HCT116 (cell line): Measurements from ENCODE around the gene ASB1. TPM values are rescaled to one million over a fixed set of nuclear protein-coding genes. Genes with fewer than 3 reads are reported as not detected.

Experiments used
- ATAC-seq: fragments of 200-7000 bp; cut with Tn5 transposase; 2 replicates; pipeline ENCODE4 v1.9.1; 2020; ENCODE audit warnings: mild to moderate bottlenecking, moderate library complexity
- BruUV-seq: library from RNA; stranded (reverse); fragments of 400-500 nt; replicated peaks from 2 replicates; lab custom pipeline; 2021; lab: Mats Ljungman, UMichigan
- CTCF ChIA-PET: fragments of 300-600 bp; sonication (Branson Sonifier 250); formaldehyde crosslinking; loops from one replicate; lab custom pipeline; 2021; ENCODE audit warnings: antibody characterized with exemption; lab: Charles Lee
- POLR2A ChIA-PET: fragments of 300-600, 350-600 bp; sonication (Branson Sonifier 250); formaldehyde crosslinking; loops from one replicate; lab custom pipeline; 2021; ENCODE audit warnings: antibody characterized with exemption; lab: Charles Lee
- RAD21 ChIA-PET, 2 experiments: fragments of 300-600 bp; sonication (Branson Sonifier 250); formaldehyde crosslinking; loops; one replicate each; lab custom pipeline; 2023; ENCODE audit warnings: low total read pairs in 2 of 2; ENCODE audit not compliant: uncharacterized antibody in 2 of 2, unreplicated experiment in 2 of 2, low non-redundant PET in 1 of 2; lab: Charles Lee
- DNase-seq: peaks from one replicate; pipeline ENCODE4 v3.0.0-alpha.2; 2010; ENCODE audit warnings: low read depth, low spot score
- H2AFZ ChIP-seq: fragments of 200-600 bp; shearing (Covaris generic), sonication (generic); 2 replicates; pipeline ENCODE4 v1.6.1; 2017; ENCODE audit warnings: low read depth, mixed run types, mixed read lengths, antibody characterized with exemption, low read length; ENCODE audit not compliant: poor library complexity, severe bottlenecking
- H3K27ac ChIP-seq: 2 replicates; pipeline ENCODE4 v1.5.1; 2012; ENCODE audit warnings: low read depth, low read length
- H3K27me3 ChIP-seq: fragments of 200-600 bp; sonication (generic); 2 replicates; pipeline ENCODE4 v1.6.1; 2016; ENCODE audit warnings: mixed run types, low read length, mixed read lengths; ENCODE audit not compliant: insufficient read depth
- H3K36me3 ChIP-seq, 2 experiments: fragments of 200-500 bp in 1 of 2; fragments of 200-600 bp in 1 of 2; sonication (Bioruptor generic) in 1 of 2; sonication (generic) in 1 of 2; 2 replicates each; pipeline versions ENCODE4 v1.5.1 to v1.6.1; 2014 to 2016; ENCODE audit warnings: low read length in 2 of 2, inconsistent platforms in 1 of 2, mixed read lengths in 1 of 2, mixed run types in 1 of 2; ENCODE audit not compliant: insufficient read depth in 2 of 2, control insufficient read depth in 1 of 2
- H3K4me1 ChIP-seq, 2 experiments: fragments of 200-600 bp in 1 of 2; sonication (generic) in 1 of 2; 2 replicates each; pipeline versions ENCODE4 v1.5.1 to v1.6.1; 2012 to 2017; ENCODE audit warnings: low read length in 2 of 2, inconsistent platforms in 1 of 2, mild to moderate bottlenecking in 1 of 2, mixed read lengths in 1 of 2, mixed run types in 1 of 2, moderate library complexity in 1 of 2; ENCODE audit not compliant: insufficient read depth in 2 of 2, control insufficient read depth in 1 of 2
- H3K4me2 ChIP-seq: fragments of 200-600 bp; sonication (generic); 2 replicates; pipeline ENCODE4 v1.6.1; 2017; ENCODE audit warnings: mixed run types, low read length, mixed read lengths
- H3K4me3 ChIP-seq, 2 experiments: fragments of 200-600 bp in 1 of 2; sonication (generic) in 1 of 2; replicated peaks in 1 of 2; 2 replicates each; pipeline ENCODE4 v1.5.1; 2011 to 2016; ENCODE audit warnings: low read length in 2 of 2, control low read depth in 1 of 2, low read depth in 1 of 2, mild to moderate bottlenecking in 1 of 2, mixed read lengths in 1 of 2, mixed run types in 1 of 2
- H3K79me2 ChIP-seq: fragments of 200-600 bp; sonication (generic); 2 replicates; pipeline ENCODE4 v1.6.1; 2017; ENCODE audit warnings: mild to moderate bottlenecking, mixed run types, low read length, moderate library complexity, mixed read lengths; ENCODE audit not compliant: insufficient read depth
- H3K9ac ChIP-seq: fragments of 200-600 bp; sonication (generic); 2 replicates; pipeline ENCODE4 v1.6.1; 2016; ENCODE audit warnings: low read length, mixed read lengths
- H3K9me2 ChIP-seq: fragments of 200-600 bp; sonication (generic), shearing (Covaris generic); 2 replicates; pipeline ENCODE4 v1.6.1; 2017; ENCODE audit warnings: mixed run types, mild to moderate bottlenecking, moderate library complexity; ENCODE audit not compliant: insufficient read depth
- H3K9me3 ChIP-seq, 2 experiments: fragments of 200-500 bp in 1 of 2; fragments of 200-600 bp in 1 of 2; sonication (Bioruptor generic) in 1 of 2; sonication (generic) in 1 of 2; 2 replicates each; pipeline ENCODE4 v1.6.1; 2014 to 2017; ENCODE audit warnings: low read length in 2 of 2, mixed read lengths in 2 of 2, inconsistent platforms in 1 of 2, low read depth in 1 of 2, mild to moderate bottlenecking in 1 of 2, mixed run types in 1 of 2, moderate library complexity in 1 of 2; ENCODE audit not compliant: control insufficient read depth in 1 of 2, insufficient read depth in 1 of 2
- H4K20me1 ChIP-seq: fragments of 200-600 bp; sonication (generic), shearing (Covaris generic); 2 replicates; pipeline ENCODE4 v1.6.1; 2017; ENCODE audit warnings: mixed run types, mild to moderate bottlenecking, moderate library complexity; ENCODE audit not compliant: insufficient read depth
- EGR1 ChIP-seq: IDR thresholded peaks from 2 replicates; pipeline ENCODE4 v1.6.1; 2012; ENCODE audit warnings: low read depth
- EZH2 ChIP-seq: fragments of 200-600 bp; sonication (generic); IDR thresholded peaks from 2 replicates; pipeline ENCODE4 v1.6.1; 2017; ENCODE audit warnings: antibody characterized with exemption, mixed run types
- EZH2phosphoT487 ChIP-seq: fragments of 200-600 bp; IDR thresholded peaks from 2 replicates; pipeline ENCODE4 v1.6.1; 2018; ENCODE audit warnings: antibody characterized with exemption, borderline replicate concordance
- JUND ChIP-seq: IDR thresholded peaks from 2 replicates; pipeline ENCODE4 v1.6.1; 2012
- POLR2A ChIP-seq: IDR thresholded peaks from 2 replicates; pipeline ENCODE4 v1.7.0; 2011; ENCODE audit warnings: borderline replicate concordance; ENCODE audit not compliant: insufficient read depth, insufficient read length; ENCODE audit errors: extremely low read depth
- ZBTB33 ChIP-seq: IDR thresholded peaks from 2 replicates; pipeline ENCODE4 v1.6.1; 2011; ENCODE audit warnings: mild to moderate bottlenecking, low read length, moderate library complexity; ENCODE audit not compliant: insufficient replicate concordance; ENCODE audit errors: extremely low read depth
- intact Hi-C: fragments of 100-400 bp; cut with micrococcal nuclease; formaldehyde crosslinking; loops from 2 replicates; pipeline ENCODE4 v1.10.0; 2022
- total RNA-seq: library from RNA; stranded (reverse); gene quantifications from one replicate; pipeline ENCODE4 v1.2.1, GENCODE V29; 2021; ENCODE audit not compliant: unreplicated experiment
- TF ChIP-seq, protein P1 (sequence below), 3 experiments: fragments of 200-600 bp in 1 of 3; sonication (generic) in 1 of 3; IDR thresholded peaks in 2 of 3; conservative IDR thresholded peaks in 1 of 3; 2 replicates each; pipeline ENCODE4 v1.5.1; 2012 to 2017; ENCODE audit warnings: low read depth in 2 of 3, low read length in 2 of 3, antibody characterized with exemption in 1 of 3, borderline replicate concordance in 1 of 3, control low read depth in 1 of 3, mild to moderate bottlenecking in 1 of 3, mixed read lengths in 1 of 3, mixed run types in 1 of 3, moderate library complexity in 1 of 3; ENCODE audit not compliant: insufficient read depth in 1 of 3

The ASB1 gene
- total RNA-seq, 1 experiment from 2014 or later = 43.1 TPM

- Histone ChIP-seq H3K4me1 (no peaks in the 10 kb centered on the region), H3K9me3 (peaks cover 0 to 5% of the 10 kb centered on the region in 2 experiments; a peak in 2 of 4 replicates), H3K36me3 (no peaks in the 10 kb centered on the region; a peak in 1 of 4 replicates), H3K79me2 (no peaks in the 10 kb centered on the region), H2AFZ (no peak overlapping the region), H3K4me3 (no peak overlapping the region), H4K20me1 (no peaks in the 10 kb centered on the region), H3K9ac (no peak overlapping the region), H3K27me3 (no peaks in the 10 kb centered on the region), H3K4me2 (no peak overlapping the region), H3K9me2 (no peaks in the 10 kb centered on the region), H3K27ac (no peak overlapping the region)
- ATAC-seq = no peak
- no TSS peak for BruUV-seq
- ChIA-PET POLR2A (no interaction called here), RAD21 (no interaction called here), CTCF (no interaction called here)
- no peak for DNase-seq
- intact Hi-C loops = no loop called here
- TF ChIP-seq EZH2phosphoT487 (no peak), EZH2 (no peak), POLR2A (no peak), JUND (no peak), EGR1 (no peak), ZBTB33 (no peak)
- TF ChIP-seq, protein P1, sequence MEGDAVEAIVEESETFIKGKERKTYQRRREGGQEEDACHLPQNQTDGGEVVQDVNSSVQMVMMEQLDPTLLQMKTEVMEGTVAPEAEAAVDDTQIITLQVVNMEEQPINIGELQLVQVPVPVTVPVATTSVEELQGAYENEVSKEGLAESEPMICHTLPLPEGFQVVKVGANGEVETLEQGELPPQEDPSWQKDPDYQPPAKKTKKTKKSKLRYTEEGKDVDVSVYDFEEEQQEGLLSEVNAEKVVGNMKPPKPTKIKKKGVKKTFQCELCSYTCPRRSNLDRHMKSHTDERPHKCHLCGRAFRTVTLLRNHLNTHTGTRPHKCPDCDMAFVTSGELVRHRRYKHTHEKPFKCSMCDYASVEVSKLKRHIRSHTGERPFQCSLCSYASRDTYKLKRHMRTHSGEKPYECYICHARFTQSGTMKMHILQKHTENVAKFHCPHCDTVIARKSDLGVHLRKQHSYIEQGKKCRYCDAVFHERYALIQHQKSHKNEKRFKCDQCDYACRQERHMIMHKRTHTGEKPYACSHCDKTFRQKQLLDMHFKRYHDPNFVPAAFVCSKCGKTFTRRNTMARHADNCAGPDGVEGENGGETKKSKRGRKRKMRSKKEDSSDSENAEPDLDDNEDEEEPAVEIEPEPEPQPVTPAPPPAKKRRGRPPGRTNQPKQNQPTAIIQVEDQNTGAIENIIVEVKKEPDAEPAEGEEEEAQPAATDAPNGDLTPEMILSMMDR (IDR thresholded peaks at IDR 0.05 in 2 of 3, conservative IDR thresholded peaks at IDR 0.05 in 1 of 3; ENCODE audit: borderline replicate concordance in 1 of 3, insufficient read depth in 1 of 3, low read depth in 2 of 3, low read length in 2 of 3) = no peak
Observed at GRCh38 chr2:238478216-238478615, 51.5 kb downstream of the ASB1 start.
